T-helper 17 cell (primary cell): ENCODE results near the gene EDC3. TPM values are rescaled to one million over a fixed set of nuclear protein-coding genes. Genes with fewer than 3 reads are reported as not detected.
A peak's percentile ranks its signal among the peaks of the same experiment; 100 is the strongest.
"Not testable (repeated sequence)": the region's sequence is repeated elsewhere in the genome, so short reads cannot be mapped to it uniquely, and the experiment has no call there.

ENCODE experiments used
- ATAC-seq: fragments of 150-1000 bp; cut with Tn5 transposase; 2 replicates; pipeline ENCODE4 v1.10.0; 2021; ENCODE audit warnings: mild to moderate bottlenecking, moderate library complexity
- DNase-seq, 3 donors: peaks; one replicate each; pipeline versions ENCODE4 v3.0.0 to v3.0.0-alpha.2; 2020 to 2021
- H3K9me3 ChIP-seq: one replicate; pipeline ENCODE4 v1.7.0; 2013; ENCODE audit warnings: low read length, mild to moderate bottlenecking; ENCODE audit not compliant: control insufficient read depth, poor library complexity, severe bottlenecking
- H3K27ac Mint-ChIP-seq: one replicate; pipeline ENCODE4 v1.8.0; 2022; ENCODE audit warnings: mild to moderate bottlenecking, moderate library complexity, mixed read lengths
- H3K27me3 Mint-ChIP-seq: one replicate; pipeline ENCODE4 v1.8.0; 2022; ENCODE audit warnings: mixed read lengths
- H3K36me3 Mint-ChIP-seq: one replicate; pipeline ENCODE4 v1.8.0; 2022; ENCODE audit warnings: low read depth, mixed read lengths
- H3K4me1 Mint-ChIP-seq: one replicate; pipeline ENCODE4 v1.8.0; 2022; ENCODE audit warnings: mild to moderate bottlenecking, mixed read lengths
- H3K4me3 Mint-ChIP-seq: one replicate; pipeline ENCODE4 v1.8.0; 2022; ENCODE audit warnings: mild to moderate bottlenecking, moderate library complexity, mixed read lengths
- total RNA-seq, 4 donors: library from RNA in 2 of 4; stranded (reverse) in 2 of 4; gene quantifications; one replicate each; pipeline ENCODE4 v1.2.3 and lab custom pipeline; 2022 to 2026

Gene EDC3
- total RNA-seq, 2 donors from 2014 or later = 18.1 to 24.0 TPM

DNA sequence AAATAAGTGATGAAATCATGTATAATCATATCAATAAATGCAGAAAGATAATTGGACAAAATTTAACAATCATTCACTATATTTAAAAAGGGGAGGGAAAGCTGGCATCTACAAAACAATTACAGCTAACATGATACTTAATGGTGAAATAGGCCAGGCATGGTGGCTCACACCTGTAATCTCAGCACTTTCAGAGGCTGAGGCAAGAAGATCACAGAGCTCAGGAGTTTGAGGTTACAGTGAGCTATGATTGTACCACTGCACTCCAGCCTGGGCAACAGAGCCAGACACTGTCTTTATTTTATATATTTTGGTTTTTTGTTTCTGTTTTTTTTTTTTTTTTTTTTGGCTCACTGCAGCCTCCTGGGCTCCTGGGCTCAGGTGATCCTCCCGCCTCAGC is 12.1 kb downstream of the EDC3 start:
- ATAC-seq (no peak), DNase-seq (no peak)
- Mint-ChIP-seq H3K27ac (no peak overlapping the region), H3K27me3 (no peaks in the 10 kb centered on the region), H3K4me1 (peaks cover 9% of the 10 kb centered on the region), H3K4me3 (no peak overlapping the region), H3K36me3 (peaks cover 2% of the 10 kb centered on the region)
- no peaks in the 10 kb centered on the region for H3K9me3 ChIP-seq

- H3K9me3 ChIP-seq = no peaks in the 10 kb centered on the region
- no peak for ATAC-seq
- H3K4me1 Mint-ChIP-seq = peaks cover 7% of the 10 kb centered on the region
- no peak overlapping the region for H3K4me3 Mint-ChIP-seq
- no peak overlapping the region for H3K27ac Mint-ChIP-seq
- no peak for DNase-seq
- no peaks in the 10 kb centered on the region for H3K27me3 Mint-ChIP-seq
- peaks cover 2% of the 10 kb centered on the region for H3K36me3 Mint-ChIP-seq
Measured at GRCh38 chr15:74682954-74683353, 12.9 kb downstream of the EDC3 start.

DNA sequence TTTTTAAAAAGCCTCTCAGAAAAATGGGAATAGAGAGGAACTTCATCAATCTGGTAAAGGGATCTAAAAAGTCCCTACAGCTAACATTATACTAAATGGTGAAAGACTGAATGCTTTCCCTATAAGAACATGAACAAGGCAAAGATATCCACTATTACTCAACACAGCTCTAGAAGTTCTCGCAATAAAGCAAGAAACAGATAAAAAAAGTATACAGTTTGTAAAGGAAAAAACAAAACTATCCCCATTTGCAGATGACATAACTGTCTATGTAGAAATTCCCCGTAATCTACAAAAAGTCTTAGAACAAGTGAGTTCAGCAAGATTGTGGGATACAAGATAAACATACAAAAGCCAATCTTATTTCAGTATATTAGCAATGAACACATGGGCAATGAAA is 15.4 kb downstream of the EDC3 start:
- DNase-seq (no peak), ATAC-seq (no peak)
- Mint-ChIP-seq H3K36me3 (peaks cover 2% of the 10 kb centered on the region), H3K4me1 (peaks cover 18% of the 10 kb centered on the region), H3K27me3 (no peaks in the 10 kb centered on the region), H3K4me3 (no peak overlapping the region), H3K27ac (no peak overlapping the region)
- H3K9me3 ChIP-seq = no peaks in the 10 kb centered on the region

GRCh38 chr15:74676801-74677200 is 19.0 kb downstream of the EDC3 start:
- DNase-seq (no peak), ATAC-seq (no peak)
- Mint-ChIP-seq H3K4me3 (no peak overlapping the region), H3K4me1 (peaks cover 23% of the 10 kb centered on the region), H3K27me3 (no peaks in the 10 kb centered on the region), H3K27ac (no peak overlapping the region), H3K36me3 (peaks cover 12% of the 10 kb centered on the region)
- no peaks in the 10 kb centered on the region for H3K9me3 ChIP-seq

- Mint-ChIP-seq H3K4me1 (peaks cover 20% of the 10 kb centered on the region), H3K36me3 (peaks cover 12% of the 10 kb centered on the region), H3K27ac (no peak overlapping the region), H3K4me3 (no peak overlapping the region), H3K27me3 (no peaks in the 10 kb centered on the region)
- no peak for ATAC-seq
- no peaks in the 10 kb centered on the region for H3K9me3 ChIP-seq
- no peak for DNase-seq
Measured at GRCh38 chr15:74674161-74674560, 21.7 kb downstream of the EDC3 start.

DNA sequence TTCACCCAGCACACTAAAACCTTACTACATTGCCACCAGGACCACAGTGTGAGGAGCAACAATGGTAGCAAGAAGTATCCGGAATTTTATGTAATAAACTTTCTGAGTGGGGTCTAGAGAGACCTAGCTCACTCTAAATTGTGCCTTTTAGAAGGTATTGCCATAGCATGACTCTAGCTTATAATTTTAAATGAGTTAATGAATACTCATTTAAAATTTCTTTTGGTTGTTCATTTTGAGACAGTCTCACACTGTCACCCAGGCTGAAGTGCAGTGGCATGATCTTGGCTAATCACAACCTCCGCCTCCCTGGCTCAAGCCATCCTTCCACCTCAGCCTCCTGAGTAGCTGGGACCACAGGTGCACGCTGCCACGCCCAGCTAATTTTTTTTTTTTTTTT is 26.2 kb downstream of the EDC3 start:
- DNase-seq (no peak), ATAC-seq (no peak)
- Mint-ChIP-seq H3K27ac (no peak overlapping the region), H3K27me3 (no peaks in the 10 kb centered on the region), H3K4me3 (no peak overlapping the region), H3K36me3 (peaks cover 12% of the 10 kb centered on the region), H3K4me1 (peaks cover 14% of the 10 kb centered on the region)
- no peaks in the 10 kb centered on the region for H3K9me3 ChIP-seq

DNA sequence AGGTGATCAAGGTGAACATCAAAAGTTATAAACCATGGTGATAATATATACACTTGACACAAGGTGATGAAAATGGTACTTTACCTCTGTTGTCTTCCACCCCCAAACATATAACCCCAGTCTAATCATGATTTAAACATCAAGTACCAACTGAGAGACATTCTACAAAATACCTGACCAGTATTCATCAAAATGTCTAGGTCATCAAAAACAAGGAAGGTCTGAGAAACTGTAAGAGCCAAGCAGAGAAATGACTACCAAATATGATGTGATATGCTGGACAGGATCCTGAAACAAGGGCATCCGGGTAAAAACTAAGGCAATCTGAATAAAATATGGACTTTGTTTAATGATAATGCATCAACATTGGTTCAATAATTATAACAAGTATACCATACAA is 27.8 kb downstream of the EDC3 start:
- DNase-seq = no peak
- H3K4me1 Mint-ChIP-seq = peaks cover 10% of the 10 kb centered on the region
- peaks cover 3% of the 10 kb centered on the region for H3K36me3 Mint-ChIP-seq
- no peak overlapping the region for H3K4me3 Mint-ChIP-seq
- no peak overlapping the region for H3K27ac Mint-ChIP-seq
- no peaks in the 10 kb centered on the region for H3K9me3 ChIP-seq
- ATAC-seq = no peak
- H3K27me3 Mint-ChIP-seq = no peaks in the 10 kb centered on the region

- no peaks in the 10 kb centered on the region for H3K9me3 ChIP-seq
- no peak overlapping the region for H3K4me3 Mint-ChIP-seq
- H3K4me1 Mint-ChIP-seq = peaks cover 14% of the 10 kb centered on the region
- ATAC-seq = no peak
- no peaks in the 10 kb centered on the region for H3K36me3 Mint-ChIP-seq
- no peak for DNase-seq
- H3K27ac Mint-ChIP-seq = peak overlapping the region; percentile 57
- H3K27me3 Mint-ChIP-seq = no peaks in the 10 kb centered on the region
Measured at GRCh38 chr15:74664670-74665069, 31.2 kb downstream of the EDC3 start.

DNA sequence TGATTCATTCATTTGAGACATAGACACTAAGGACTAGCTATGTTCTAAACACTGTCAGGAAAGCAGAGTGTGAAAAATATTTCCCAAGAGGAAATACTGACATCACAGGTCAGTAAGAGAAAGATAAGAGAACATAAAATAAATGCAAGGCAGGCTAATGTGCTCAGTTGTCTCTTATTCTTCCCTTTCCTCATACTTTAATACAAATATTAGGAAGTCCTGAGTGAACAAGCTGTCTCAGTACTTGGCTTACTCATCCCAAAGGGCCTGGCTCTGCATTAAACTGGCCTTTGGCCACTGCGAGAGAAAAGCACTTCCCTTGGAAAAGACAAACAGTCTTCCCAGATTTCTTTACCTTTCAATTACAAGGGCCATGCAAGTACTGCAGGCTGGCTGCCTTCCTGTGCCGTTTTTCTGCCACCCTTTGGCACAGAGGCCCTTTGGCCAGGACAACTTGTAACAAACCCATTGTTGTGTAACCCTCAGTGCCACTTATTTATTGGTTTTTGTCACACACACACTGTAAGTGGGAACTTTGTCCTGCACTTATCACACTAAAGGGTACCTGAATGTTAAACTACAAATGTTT is 31.7 kb downstream of the EDC3 start:
- no peak overlapping the region for H3K4me3 Mint-ChIP-seq
- H3K27me3 Mint-ChIP-seq = no peaks in the 10 kb centered on the region
- H3K27ac Mint-ChIP-seq = peak overlapping the region; percentile 57
- H3K36me3 Mint-ChIP-seq = no peaks in the 10 kb centered on the region
- ATAC-seq (no peak), DNase-seq (no peak)
- peaks cover 14% of the 10 kb centered on the region for H3K4me1 Mint-ChIP-seq
- no peaks in the 10 kb centered on the region for H3K9me3 ChIP-seq

DNA sequence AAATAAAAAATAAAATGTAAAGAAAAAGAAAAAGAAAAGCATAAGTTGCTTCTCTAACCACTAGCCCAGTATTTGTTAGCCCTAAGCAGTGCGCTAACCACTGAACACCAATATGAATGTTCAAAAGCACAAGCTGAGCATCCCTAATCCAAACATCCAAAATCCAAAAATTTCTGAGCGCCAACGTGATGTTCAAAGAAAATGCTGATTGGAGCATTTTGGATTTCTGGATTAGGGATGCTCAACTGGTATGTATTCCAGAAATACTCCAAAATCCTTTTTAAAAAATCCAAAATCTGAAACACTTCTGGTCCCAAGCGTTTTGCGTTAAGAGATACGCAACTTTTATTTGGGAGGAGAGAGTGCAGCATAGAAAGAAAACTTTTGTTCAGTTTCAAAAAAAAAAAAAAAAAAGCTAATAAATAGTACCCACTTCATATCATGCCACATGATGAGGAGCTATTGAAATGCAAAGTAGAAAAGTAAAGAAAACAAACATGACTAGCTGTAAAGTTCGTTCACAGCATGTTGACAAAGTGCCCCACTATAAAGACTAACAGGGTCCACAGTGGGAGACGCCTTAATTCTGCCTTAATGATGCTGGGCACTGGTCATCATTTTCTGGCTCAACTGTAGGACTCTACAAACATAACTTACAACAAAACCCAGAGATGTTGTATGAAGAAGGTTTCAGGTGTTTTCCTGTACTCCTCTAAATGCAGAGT is 32.4 kb downstream of the EDC3 start:
- H3K27ac Mint-ChIP-seq = peak overlapping the region; percentile 3
- ATAC-seq (no peak), DNase-seq (no peak)
- no peaks in the 10 kb centered on the region for H3K36me3 Mint-ChIP-seq
- H3K4me3 Mint-ChIP-seq = no peak overlapping the region
- no peaks in the 10 kb centered on the region for H3K9me3 ChIP-seq
- peaks cover 13% of the 10 kb centered on the region for H3K4me1 Mint-ChIP-seq
- H3K27me3 Mint-ChIP-seq = no peaks in the 10 kb centered on the region

- peaks cover 12% of the 10 kb centered on the region for H3K4me1 Mint-ChIP-seq
- ATAC-seq = no peak
- no peaks in the 10 kb centered on the region for H3K9me3 ChIP-seq
- no peak for DNase-seq
- H3K36me3 Mint-ChIP-seq = no peaks in the 10 kb centered on the region
- H3K27ac Mint-ChIP-seq = no peak overlapping the region
- H3K27me3 Mint-ChIP-seq = no peaks in the 10 kb centered on the region
- no peak overlapping the region for H3K4me3 Mint-ChIP-seq
Measured at GRCh38 chr15:74662064-74662860, 33.6 kb downstream of the EDC3 start.

DNA sequence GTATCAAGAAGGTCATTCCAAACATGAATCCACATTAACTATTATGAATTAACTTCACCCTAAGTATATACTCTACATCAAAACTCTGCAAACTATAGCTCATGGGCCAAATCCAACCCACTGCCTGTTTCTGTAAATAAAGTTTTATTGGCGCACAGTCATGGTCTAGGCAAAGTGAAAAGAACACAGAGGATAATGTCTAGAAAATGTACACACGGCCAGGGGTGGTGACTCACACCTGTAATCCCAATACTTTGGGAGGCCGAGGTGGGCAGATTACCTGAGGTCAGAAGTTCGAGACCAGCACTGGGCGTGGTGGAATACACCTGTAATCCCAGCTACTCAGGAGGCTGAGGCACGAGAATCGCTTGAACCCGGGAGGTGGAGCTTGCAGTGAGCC is 34.5 kb downstream of the EDC3 start:
- not testable (repeated sequence) for H3K27me3 Mint-ChIP-seq, H3K36me3 Mint-ChIP-seq, ATAC-seq, H3K9me3 ChIP-seq, DNase-seq, H3K4me3 Mint-ChIP-seq, H3K27ac Mint-ChIP-seq
- H3K4me1 Mint-ChIP-seq = peaks cover 13% of the 10 kb centered on the region

DNA sequence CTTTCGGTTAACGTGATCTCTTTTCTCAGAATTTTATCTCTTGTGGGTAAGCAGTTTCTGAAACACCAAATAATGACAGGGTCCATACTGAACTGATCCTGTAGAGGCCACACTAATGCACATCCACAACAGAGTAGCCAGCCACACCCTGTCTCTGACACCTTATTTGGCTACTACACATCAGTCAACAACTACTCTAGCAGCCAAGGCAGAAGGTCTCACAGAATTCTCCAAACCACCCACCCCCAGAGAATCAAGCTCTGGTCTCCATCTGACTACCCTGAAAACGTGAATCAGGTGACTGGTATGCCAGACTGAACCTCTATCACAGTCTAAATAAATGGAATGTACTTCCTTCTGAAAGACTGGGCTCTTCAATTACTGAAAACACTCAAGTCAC is 38.0 kb downstream of the EDC3 start:
- no peak for ATAC-seq
- Mint-ChIP-seq H3K4me1 (peaks cover 13% of the 10 kb centered on the region), H3K27me3 (no peaks in the 10 kb centered on the region), H3K4me3 (no peak overlapping the region), H3K27ac (no peak overlapping the region), H3K36me3 (no peaks in the 10 kb centered on the region)
- DNase-seq = no peak
- H3K9me3 ChIP-seq = no peaks in the 10 kb centered on the region
